ENCODE data around the gene COQ9.

- TF ChIP-seq CTCF (IDR thresholded peaks at IDR 0.05) (peak; percentile 48 to 68 (median 54)), POLR2AphosphoS5 (IDR thresholded peaks at IDR 0.05) (no peak)
Observed at GRCh38 chr16:57422026-57422944, 25.0 kb upstream of the COQ9 start.

Measured in transverse colon (tissue), 4 donors.